ENCODE measurements around the gene CDHR2. TPM values are rescaled to one million over a fixed set of nuclear protein-coding genes. Genes with fewer than 3 reads are reported as not detected.

The CDHR2 gene
- total RNA-seq, 4 donors from 2014 or later = 0.07 to 0.27 (median 0.20) TPM; not detected in 1

DNA sequence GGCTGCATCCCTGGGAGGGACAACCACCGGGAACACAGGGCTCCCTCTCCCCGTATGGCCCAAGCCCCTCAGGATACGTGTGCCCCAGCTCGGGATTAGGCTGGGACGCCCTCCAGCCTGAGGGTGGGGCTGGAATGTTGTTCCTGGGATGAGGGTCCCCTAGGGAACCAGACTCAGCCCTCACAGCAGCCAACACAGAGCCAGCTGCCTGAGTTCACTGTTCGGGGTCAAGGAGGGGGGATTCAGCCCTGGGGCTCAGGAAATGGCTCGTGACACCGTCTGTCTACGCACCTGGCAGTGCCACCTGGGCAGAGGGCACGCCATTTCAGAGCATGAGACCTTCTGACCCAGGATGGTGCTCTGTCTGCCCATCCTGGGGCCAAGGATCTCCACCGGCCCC is 20.8 kb upstream of the CDHR2 start:
- H3K4me3 ChIP-seq = no peak overlapping the region
- H3K9me3 ChIP-seq = no peaks in the 10 kb centered on the region
- peaks cover 7 to 11% of the 10 kb centered on the region in 2 donors for H3K4me1 ChIP-seq
- H3K36me3 ChIP-seq = peaks cover 0 to 45% of the 10 kb centered on the region in 2 donors
- TF ChIP-seq, protein P1, sequence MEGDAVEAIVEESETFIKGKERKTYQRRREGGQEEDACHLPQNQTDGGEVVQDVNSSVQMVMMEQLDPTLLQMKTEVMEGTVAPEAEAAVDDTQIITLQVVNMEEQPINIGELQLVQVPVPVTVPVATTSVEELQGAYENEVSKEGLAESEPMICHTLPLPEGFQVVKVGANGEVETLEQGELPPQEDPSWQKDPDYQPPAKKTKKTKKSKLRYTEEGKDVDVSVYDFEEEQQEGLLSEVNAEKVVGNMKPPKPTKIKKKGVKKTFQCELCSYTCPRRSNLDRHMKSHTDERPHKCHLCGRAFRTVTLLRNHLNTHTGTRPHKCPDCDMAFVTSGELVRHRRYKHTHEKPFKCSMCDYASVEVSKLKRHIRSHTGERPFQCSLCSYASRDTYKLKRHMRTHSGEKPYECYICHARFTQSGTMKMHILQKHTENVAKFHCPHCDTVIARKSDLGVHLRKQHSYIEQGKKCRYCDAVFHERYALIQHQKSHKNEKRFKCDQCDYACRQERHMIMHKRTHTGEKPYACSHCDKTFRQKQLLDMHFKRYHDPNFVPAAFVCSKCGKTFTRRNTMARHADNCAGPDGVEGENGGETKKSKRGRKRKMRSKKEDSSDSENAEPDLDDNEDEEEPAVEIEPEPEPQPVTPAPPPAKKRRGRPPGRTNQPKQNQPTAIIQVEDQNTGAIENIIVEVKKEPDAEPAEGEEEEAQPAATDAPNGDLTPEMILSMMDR (IDR thresholded peaks at IDR 0.05 in 4 of 5, conservative IDR thresholded peaks at IDR 0.05 in 1 of 5) = no peak
- no peak for TF ChIP-seq POLR2A (IDR thresholded peaks at IDR 0.05)
- ATAC-seq (peak; percentile 40 to 42), DNase-seq (no peak)
- no peak overlapping the region for H3K27ac ChIP-seq
- in situ Hi-C loops (cut with MboI; ENCODE audit: low sequenced_read_pairs in 4 of 4) (loop anchor here in 2 of 4 donors (25.0 kb wide), 3 partner anchors 91 to 484 kb away; partner anchors contain the start of genes CLTB (in 1 of the 2), FAF2 (in 1 of the 2), UIMC1 (in 1 of the 2) and ZNF346 (in 1 of the 2)), intact Hi-C loops (cut with DNase I; ENCODE audit: low total_unique reads) (no loop called here)
- no peaks in the 10 kb centered on the region for H3K27me3 ChIP-seq

DNA sequence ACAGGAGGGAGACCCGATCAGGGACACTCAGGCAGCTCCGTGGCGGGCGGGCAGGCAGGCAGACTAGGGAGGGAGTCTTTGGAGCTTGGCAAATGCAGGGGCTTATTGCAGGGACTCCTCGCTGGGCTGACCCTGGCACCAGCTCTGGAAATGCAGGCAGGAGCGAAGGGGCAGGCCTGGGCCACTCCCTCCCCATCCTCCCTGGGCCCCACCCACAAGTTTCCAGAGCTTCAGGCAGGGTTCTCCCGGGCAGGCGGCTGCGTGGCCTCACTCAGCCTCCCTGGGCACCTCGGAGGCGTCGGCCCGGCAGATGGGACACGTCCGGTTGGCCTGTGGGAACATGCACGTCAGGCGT is 20.4 kb upstream of the CDHR2 start:
- DNase-seq (no peak), ATAC-seq (no peak)
- Histone ChIP-seq H3K36me3 (peaks cover 0 to 45% of the 10 kb centered on the region in 2 donors), H3K4me1 (peaks cover 12 to 15% of the 10 kb centered on the region in 2 donors), H3K4me3 (no peak overlapping the region), H3K27ac (no peak overlapping the region), H3K27me3 (no peaks in the 10 kb centered on the region), H3K9me3 (no peaks in the 10 kb centered on the region)
- intact Hi-C loops (cut with DNase I; ENCODE audit: low total_unique reads) (no loop called here), in situ Hi-C loops (cut with MboI; ENCODE audit: low sequenced_read_pairs in 4 of 4) (loop anchor here in 2 of 4 donors (25.0 kb wide), 3 partner anchors 91 to 484 kb away; partner anchors contain the start of genes CLTB (in 1 of the 2), FAF2 (in 1 of the 2), UIMC1 (in 1 of the 2) and ZNF346 (in 1 of the 2))
- TF ChIP-seq, protein P1 (IDR thresholded peaks at IDR 0.05 in 4 of 5, conservative IDR thresholded peaks at IDR 0.05 in 1 of 5) = no peak
- TF ChIP-seq POLR2A (IDR thresholded peaks at IDR 0.05) = no peak

DNA sequence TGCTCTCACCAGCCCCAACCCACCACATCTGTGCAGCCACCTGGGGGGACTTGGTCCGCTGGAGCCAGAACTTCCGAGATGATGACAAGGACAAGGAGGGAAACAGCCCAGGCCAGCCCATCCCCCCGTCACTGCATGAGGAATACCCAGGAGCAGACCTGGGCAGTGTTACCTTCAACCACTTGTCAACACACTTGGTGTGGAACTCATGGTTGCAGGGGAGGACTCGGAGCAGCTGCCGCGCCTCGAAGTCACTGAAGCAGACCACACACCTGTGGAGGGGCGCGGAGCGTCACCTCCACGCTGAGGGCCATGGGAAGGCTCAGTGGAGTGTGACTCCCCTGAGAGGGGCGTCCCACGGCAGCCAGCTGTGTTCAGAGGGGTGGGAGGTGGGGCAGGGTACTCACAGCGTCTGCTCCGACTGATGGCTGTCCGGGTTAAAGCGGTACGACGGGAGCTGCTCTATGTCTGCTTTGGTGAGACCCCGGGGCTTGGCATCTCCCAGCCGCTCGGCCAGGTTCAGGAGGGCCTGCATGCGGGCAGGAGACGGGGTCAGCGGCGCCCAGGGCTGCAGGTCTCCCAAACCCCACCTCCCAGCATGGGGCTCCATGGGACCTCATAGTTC is 19.9 kb upstream of the CDHR2 start:
- Histone ChIP-seq H3K27ac (no peak overlapping the region), H3K4me3 (no peak overlapping the region), H3K36me3 (peaks cover 0 to 45% of the 10 kb centered on the region in 2 donors), H3K9me3 (no peaks in the 10 kb centered on the region), H3K4me1 (peaks cover 16 to 20% of the 10 kb centered on the region in 2 donors), H3K27me3 (no peaks in the 10 kb centered on the region)
- intact Hi-C loops (cut with DNase I; ENCODE audit: low total_unique reads) (no loop called here), in situ Hi-C loops (cut with MboI; ENCODE audit: low sequenced_read_pairs in 4 of 4) (loop anchor here in 2 of 4 donors (25.0 kb wide), 3 partner anchors 92 to 483 kb away; partner anchors contain the start of genes CLTB (in 1 of the 2), FAF2 (in 1 of the 2), UIMC1 (in 1 of the 2) and ZNF346 (in 1 of the 2))
- no peak for DNase-seq
- TF ChIP-seq, protein P1 (IDR thresholded peaks at IDR 0.05 in 4 of 5, conservative IDR thresholded peaks at IDR 0.05 in 1 of 5) = no peak
- no peak for TF ChIP-seq POLR2A (IDR thresholded peaks at IDR 0.05)
- ATAC-seq = no peak

DNA sequence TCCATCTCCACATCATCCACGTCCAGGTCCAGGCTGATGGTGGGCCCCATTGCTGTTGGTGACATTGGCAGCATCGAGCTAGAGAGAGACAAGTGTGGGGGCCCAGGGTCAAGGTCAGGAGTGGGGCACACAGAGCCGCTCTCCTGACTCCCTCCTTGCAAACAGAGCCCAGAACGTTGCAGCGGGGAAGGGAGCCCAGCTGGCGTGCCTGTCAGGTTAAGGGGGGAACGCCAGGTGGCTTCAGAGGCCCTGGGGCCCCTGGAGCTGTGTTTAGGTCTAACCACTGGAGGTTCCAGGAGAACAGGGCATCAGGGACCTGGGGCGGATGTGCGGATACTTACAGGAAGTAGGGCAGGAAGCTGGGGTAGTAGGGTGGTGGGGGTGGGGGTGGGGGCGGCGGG is 19.4 kb upstream of the CDHR2 start:
- Histone ChIP-seq H3K4me3 (no peak overlapping the region), H3K4me1 (peaks cover 22 to 25% of the 10 kb centered on the region in 2 donors), H3K27ac (no peak overlapping the region), H3K9me3 (no peaks in the 10 kb centered on the region), H3K27me3 (no peaks in the 10 kb centered on the region), H3K36me3 (peaks cover 0 to 45% of the 10 kb centered on the region in 2 donors)
- TF ChIP-seq, protein P1 (IDR thresholded peaks at IDR 0.05 in 4 of 5, conservative IDR thresholded peaks at IDR 0.05 in 1 of 5) = no peak
- TF ChIP-seq POLR2A (IDR thresholded peaks at IDR 0.05) = no peak
- DNase-seq (no peak), ATAC-seq (no peak)
- intact Hi-C loops (cut with DNase I; ENCODE audit: low total_unique reads) = no loop called here
- in situ Hi-C loops (cut with MboI; ENCODE audit: low sequenced_read_pairs in 4 of 4) = loop anchor here in 3 of 4 donors (10.0 to 25.0 kb wide), 4 partner anchors 92 to 483 kb away; partner anchors contain the start of genes UIMC1 (in 2 of the 3), CLTB (in 1 of the 3), FAF2 (in 1 of the 3) and ZNF346 (in 1 of the 3)

Measured in gastrocnemius medialis (tissue), 4 donors.